H9 (cell line): ENCODE results near the gene DSCAM. TPM values are rescaled to one million over a fixed set of nuclear protein-coding genes. Genes with fewer than 3 reads are reported as not detected.

ENCODE experiments used
- DNase-seq: peaks from one replicate; pipeline ENCODE4 v3.0.0-alpha.2; 2017
- H2AFZ ChIP-seq: one replicate; pipeline ENCODE4 v1.6.1; 2013; ENCODE audit warnings: mild to moderate bottlenecking, low read length, control low read depth, moderate library complexity
- H2AK5ac ChIP-seq: 2 replicates; pipeline ENCODE4 v1.6.1; 2013; ENCODE audit warnings: low read length, control low read depth, mixed read lengths; ENCODE audit not compliant: insufficient read length
- H2BK120ac ChIP-seq: one replicate; pipeline ENCODE4 v1.6.1; 2013; ENCODE audit warnings: low read depth, mild to moderate bottlenecking, low read length, control low read depth, inconsistent platforms; ENCODE audit not compliant: poor library complexity, severe bottlenecking
- H2BK12ac ChIP-seq: 2 replicates; pipeline ENCODE4 v1.6.1; 2013; ENCODE audit warnings: low read length, control low read depth, mixed read lengths, low read depth; ENCODE audit not compliant: insufficient read length
- H2BK15ac ChIP-seq: 2 replicates; pipeline ENCODE4 v1.6.1; 2013; ENCODE audit warnings: low read depth, low read length, control low read depth
- H2BK20ac ChIP-seq: one replicate; pipeline ENCODE4 v1.6.1; 2013; ENCODE audit warnings: low read depth, mild to moderate bottlenecking, low read length, control low read depth, inconsistent platforms; ENCODE audit not compliant: poor library complexity, severe bottlenecking
- H2BK5ac ChIP-seq: 2 replicates; pipeline ENCODE4 v1.6.1; 2013; ENCODE audit warnings: low read length, control low read depth, mixed read lengths; ENCODE audit not compliant: insufficient read length
- H3K14ac ChIP-seq: 2 replicates; pipeline ENCODE4 v1.6.1; 2013; ENCODE audit warnings: low read length, control low read depth; ENCODE audit not compliant: insufficient read depth
- H3K18ac ChIP-seq: 2 replicates; pipeline ENCODE4 v1.6.1; 2013; ENCODE audit warnings: low read depth, mild to moderate bottlenecking, mixed read lengths, low read length, control low read depth; ENCODE audit not compliant: insufficient read length
- H3K23ac ChIP-seq: 2 replicates; pipeline ENCODE4 v1.6.1; 2013; ENCODE audit warnings: low read length, control low read depth, mixed read lengths, low read depth; ENCODE audit not compliant: insufficient read length
- H3K23me2 ChIP-seq: 2 replicates; pipeline ENCODE4 v1.6.1; 2013; ENCODE audit warnings: low read depth, mild to moderate bottlenecking, mixed read lengths, low read length, control low read depth; ENCODE audit not compliant: insufficient read length, poor library complexity, severe bottlenecking
- H3K27ac ChIP-seq: 2 replicates; pipeline ENCODE4 v1.5.1; 2013; ENCODE audit warnings: low read length, control low read depth, mixed read lengths, low read depth; ENCODE audit not compliant: insufficient read length
- H3K27me3 ChIP-seq: 2 replicates; pipeline ENCODE4 v1.6.1; 2013; ENCODE audit warnings: low read length, control low read depth, inconsistent platforms; ENCODE audit not compliant: insufficient read depth
- H3K4ac ChIP-seq: 2 replicates; pipeline ENCODE4 v1.6.1; 2013; ENCODE audit warnings: low read depth, mild to moderate bottlenecking, control low read depth, inconsistent platforms, low read length, moderate library complexity
- H3K4me1 ChIP-seq: 2 replicates; pipeline ENCODE4 v1.6.1; 2013; ENCODE audit warnings: low read length, control low read depth, inconsistent platforms; ENCODE audit not compliant: insufficient read depth
- H3K4me2 ChIP-seq: 2 replicates; pipeline ENCODE4 v1.6.1; 2013; ENCODE audit warnings: low read length, control low read depth, mixed read lengths; ENCODE audit not compliant: insufficient read length, insufficient read depth
- H3K56ac ChIP-seq: 2 replicates; pipeline ENCODE4 v1.6.1; 2013; ENCODE audit warnings: low read depth, mild to moderate bottlenecking, mixed read lengths, low read length, control low read depth; ENCODE audit not compliant: insufficient read length
- H3K79me1 ChIP-seq: 2 replicates; pipeline ENCODE4 v1.6.1; 2013; ENCODE audit warnings: low read depth, mild to moderate bottlenecking, moderate library complexity, low read length, control low read depth, inconsistent platforms; ENCODE audit not compliant: insufficient read depth, poor library complexity, severe bottlenecking
- H3K79me2 ChIP-seq: 2 replicates; pipeline ENCODE4 v1.6.1; 2013; ENCODE audit warnings: low read length, control low read depth, inconsistent platforms; ENCODE audit not compliant: insufficient read depth
- H3K9ac ChIP-seq: 2 replicates; pipeline ENCODE4 v1.6.1; 2013; ENCODE audit warnings: low read length, control low read depth, mixed read lengths; ENCODE audit not compliant: insufficient read length; ENCODE audit errors: extremely low read depth
- H3K9me3 ChIP-seq: one replicate; pipeline ENCODE4 v1.6.1; 2013; ENCODE audit warnings: low read depth, low read length, inconsistent platforms; ENCODE audit not compliant: control insufficient read depth
- H3T11ph ChIP-seq: one replicate; pipeline ENCODE4 v1.6.1; 2013; ENCODE audit warnings: mild to moderate bottlenecking, low read length, control low read depth, inconsistent platforms
- H4K20me1 ChIP-seq: one replicate; pipeline ENCODE4 v1.6.1; 2013; ENCODE audit not compliant: control insufficient read depth, insufficient read length, insufficient read depth
- H4K5ac ChIP-seq: 2 replicates; pipeline ENCODE4 v1.6.1; 2013; ENCODE audit warnings: low read depth, mild to moderate bottlenecking, mixed read lengths, low read length, control low read depth; ENCODE audit not compliant: insufficient read length
- H4K8ac ChIP-seq: replicated peaks from 2 replicates; pipeline ENCODE4 v1.6.1; 2013; ENCODE audit warnings: low read length, control low read depth, mixed read lengths, low read depth; ENCODE audit not compliant: insufficient read length
- H4K91ac ChIP-seq: 2 replicates; pipeline ENCODE4 v1.6.1; 2013; ENCODE audit warnings: low read depth, mild to moderate bottlenecking, moderate library complexity, mixed read lengths, low read length, control low read depth; ENCODE audit not compliant: insufficient read length
- H3K27ac Mint-ChIP-seq, 3 experiments: 2 replicates in 2 of 3; 3 replicates in 1 of 3; pipeline ENCODE4 v1.8.0; 2020 to 2021; ENCODE audit warnings: mixed read lengths in 3 of 3, mild to moderate bottlenecking in 1 of 3, moderate library complexity in 1 of 3
- H3K27me3 Mint-ChIP-seq: 2 replicates; pipeline ENCODE4 v1.8.0; 2021; ENCODE audit warnings: low read depth, mild to moderate bottlenecking, moderate library complexity, mixed read lengths
- H3K36me3 Mint-ChIP-seq, 3 experiments: 2 replicates in 2 of 3; 3 replicates in 1 of 3; pipeline ENCODE4 v1.8.0; 2020 to 2021; ENCODE audit warnings: low read depth in 3 of 3, mixed read lengths in 3 of 3; ENCODE audit not compliant: insufficient read depth in 1 of 3
- H3K4me1 Mint-ChIP-seq, 2 experiments: 2 replicates each; pipeline ENCODE4 v1.8.0; 2020; ENCODE audit warnings: mixed read lengths in 2 of 2
- H3K4me3 Mint-ChIP-seq, 2 experiments: 2 replicates in 1 of 2; 3 replicates in 1 of 2; pipeline ENCODE4 v1.8.0; 2020 to 2021; ENCODE audit warnings: mild to moderate bottlenecking in 2 of 2, mixed read lengths in 2 of 2, moderate library complexity in 1 of 2
- H3K9me3 Mint-ChIP-seq, 2 experiments: 2 replicates in 1 of 2; 3 replicates in 1 of 2; pipeline ENCODE4 v1.8.0; 2020; ENCODE audit warnings: mild to moderate bottlenecking in 2 of 2, mixed read lengths in 2 of 2, moderate library complexity in 1 of 2
- CTCF ChIP-seq: fragments of 200-600 bp; sonication (generic); conservative IDR thresholded peaks from 3 replicates; pipeline ENCODE4 v1.8.0; 2021; ENCODE audit warnings: antibody characterized with exemption, mild to moderate bottlenecking
- WGBS: extraction: QIAGEN DNeasy Blood & Tissue Kit; methylation state at CpG from one replicate; pipeline ENCODE4 v1.1.7; 2013; ENCODE audit warnings: missing lambda C conversion rate, low lambda C conversion rate, mixed read lengths; ENCODE audit not compliant: insufficient read length; ENCODE audit errors: extremely low coverage; 5-methylcytosine and 5-hydroxymethylcytosine counted together
- total RNA-seq: library from RNA; stranded (reverse); gene quantifications from 2 replicates; pipeline ENCODE4 v1.2.1, GENCODE V29; 2021

Gene DSCAM
- total RNA-seq, 1 experiment from 2014 or later = 0.17 TPM

- Histone ChIP-seq H2AFZ (no peak overlapping the region), H4K20me1 (no peaks in the 10 kb centered on the region), H2BK20ac (no peak overlapping the region), H4K8ac (no peak overlapping the region), H3K14ac (no peak overlapping the region), H3K9me3 (no peaks in the 10 kb centered on the region), H3K27me3 (no peaks in the 10 kb centered on the region), H3K56ac (no peak overlapping the region), H2BK15ac (no peak overlapping the region), H3K4me1 (no peaks in the 10 kb centered on the region), H3K79me2 (no peaks in the 10 kb centered on the region), H2BK120ac (no peak overlapping the region), H3K9ac (no peak overlapping the region), H3K4me2 (no peak overlapping the region), H2BK5ac (no peak overlapping the region), H3K23ac (no peak overlapping the region), H2BK12ac (no peak overlapping the region), H3T11ph (no peak overlapping the region), H4K91ac (no peak overlapping the region), H3K27ac (no peak overlapping the region), H3K18ac (no peak overlapping the region), H3K79me1 (no peaks in the 10 kb centered on the region), H4K5ac (no peak overlapping the region), H3K4ac (no peak overlapping the region), H2AK5ac (no peak overlapping the region), H3K23me2 (no peaks in the 10 kb centered on the region)
- WGBS = no CpG with 5 or more reads among the region's 7 CpGs
- H3K4me3 Mint-ChIP-seq = no peak overlapping the region
- H3K27ac Mint-ChIP-seq = no peak overlapping the region; a peak in 1 of 7 replicates
- H3K9me3 Mint-ChIP-seq = peaks cover 0 to 9% of the 10 kb centered on the region in 2 experiments; a peak in 4 of 5 replicates
- no peaks in the 10 kb centered on the region for H3K36me3 Mint-ChIP-seq
- peaks cover 1% of the 10 kb centered on the region; the same call in 1 of the 2 replicates for H3K27me3 Mint-ChIP-seq
- DNase-seq = no peak
- 0 out of 4 replicates have a peak, but pooled peaks cover 0 to 1% of the 10 kb centered on the region in 2 experiments for H3K4me1 Mint-ChIP-seq
- TF ChIP-seq CTCF = no peak
These were observed 205.9 kb downstream of the DSCAM start for GRCh38 chr21:40641042-40641441.
